ENCODE measurements around the gene SETD7. TPM values are rescaled to one million over a fixed set of nuclear protein-coding genes. Genes with fewer than 3 reads are reported as not detected.

Gene SETD7
- total RNA-seq, 5 donors from 2014 or later (not counting 1 experiment from before 2014, with no cell fraction given) = 6.5 to 17.5 (median 10.3) TPM

DNA sequence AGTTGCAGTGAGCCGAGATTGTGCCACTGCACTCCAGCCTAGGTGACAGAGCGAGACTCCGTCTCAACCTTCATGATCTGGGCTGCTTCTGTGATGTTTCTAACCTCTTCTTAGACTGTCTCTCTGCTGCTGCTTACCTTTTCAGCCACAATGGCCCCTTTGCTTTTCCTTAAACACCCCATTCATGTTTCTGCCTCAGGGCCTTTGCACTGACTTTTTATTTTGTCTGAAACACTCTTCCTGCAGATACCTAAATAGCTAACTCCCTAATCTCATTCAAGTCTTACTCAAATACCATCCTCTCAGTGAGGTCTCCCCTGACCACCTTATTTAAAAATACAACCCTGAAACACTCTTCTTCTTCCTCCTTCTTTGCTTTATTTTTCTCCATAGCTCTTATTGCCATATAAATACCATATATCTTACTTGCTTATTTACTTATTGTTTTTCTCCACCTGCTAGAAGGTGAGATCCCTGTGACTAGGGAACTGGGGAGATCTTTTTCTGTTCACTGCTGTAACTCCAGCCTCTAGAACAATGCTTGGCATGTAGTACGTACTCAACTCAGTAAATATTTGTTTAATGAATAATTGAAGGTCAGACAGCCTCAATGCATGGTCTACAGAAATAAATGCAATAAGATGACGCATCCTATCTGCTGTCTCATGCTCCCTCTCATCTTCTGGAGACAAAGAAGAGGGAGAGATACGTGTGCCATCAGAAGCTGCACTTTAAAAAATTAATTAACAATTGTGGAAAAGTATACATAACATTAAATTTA, 43.8 kb upstream of the SETD7 start:
- Histone ChIP-seq H3K27me3 (replicated peaks in 1 of 2; ENCODE audit: control insufficient read depth in 2 of 2, extremely low read depth in 1 of 2, insufficient read depth in 2 of 2, low read length in 1 of 2) (peaks cover 0 to 10% of the 10 kb centered on the region in 2 experiments), H3K27ac (ENCODE audit: low read length) (no peak overlapping the region), H3K9me3 (no peaks in the 10 kb centered on the region), H3K36me3 (ENCODE audit: control insufficient read depth in 2 of 2, extremely low read depth in 1 of 2, insufficient read depth in 1 of 2, low read length in 1 of 2) (no peaks in the 10 kb centered on the region), H3K4me3 (ENCODE audit: control insufficient read depth in 1 of 2, extremely low read depth in 1 of 2, low read length in 1 of 2) (no peak overlapping the region), H3K4me1 (ENCODE audit: control insufficient read depth in 1 of 2, extremely low read depth in 1 of 2, insufficient read depth in 2 of 2, low read length in 2 of 2) (no peaks in the 10 kb centered on the region)
- Mint-ChIP-seq H3K27ac (no peak overlapping the region), H3K4me1 (no peaks in the 10 kb centered on the region), H3K9me3 (no peaks in the 10 kb centered on the region), H3K27me3 (peaks cover 16% of the 10 kb centered on the region in 2 donors), H3K36me3 (no peaks in the 10 kb centered on the region), H3K4me3 (no peak overlapping the region)
- ChIA-PET CTCF (interaction anchor here in 1 of 2 donors (1.0 kb wide), 1 partner anchor 20 kb away, joined by 3 read pairs; no protein-coding TSS in a partner anchor), POLR2A (no interaction called here)
- 90% methylated on average over 3 of the region's 6 CpGs for WGBS (ENCODE audit: insufficient coverage)
- no peak for ATAC-seq (replicated peaks in 1 of 4)
- DNase-seq = no peak

GRCh38 chr4:139599076-139599475, 43.1 kb upstream of the SETD7 start:
- ATAC-seq (replicated peaks in 1 of 4) = no peak
- peaks cover 16 to 17% of the 10 kb centered on the region in 2 donors for H3K27me3 Mint-ChIP-seq
- H3K27ac Mint-ChIP-seq = no peak overlapping the region
- ChIA-PET POLR2A (no interaction called here), CTCF (no interaction called here)
- H3K4me1 Mint-ChIP-seq = no peaks in the 10 kb centered on the region
- Histone ChIP-seq H3K36me3 (ENCODE audit: control insufficient read depth in 2 of 2, extremely low read depth in 1 of 2, insufficient read depth in 1 of 2, low read length in 1 of 2) (no peaks in the 10 kb centered on the region), H3K4me3 (ENCODE audit: control insufficient read depth in 1 of 2, extremely low read depth in 1 of 2, low read length in 1 of 2) (no peak overlapping the region), H3K4me1 (ENCODE audit: control insufficient read depth in 1 of 2, extremely low read depth in 1 of 2, insufficient read depth in 2 of 2, low read length in 2 of 2) (no peaks in the 10 kb centered on the region), H3K27me3 (replicated peaks in 1 of 2; ENCODE audit: control insufficient read depth in 2 of 2, extremely low read depth in 1 of 2, insufficient read depth in 2 of 2, low read length in 1 of 2) (peaks cover 0 to 10% of the 10 kb centered on the region in 2 experiments), H3K27ac (ENCODE audit: low read length) (no peak overlapping the region), H3K9me3 (no peaks in the 10 kb centered on the region)
- no CpG with 5 or more reads among the region's 3 CpGs for WGBS (ENCODE audit: insufficient coverage)
- H3K36me3 Mint-ChIP-seq = no peaks in the 10 kb centered on the region
- H3K4me3 Mint-ChIP-seq = no peak overlapping the region
- H3K9me3 Mint-ChIP-seq = no peaks in the 10 kb centered on the region
- no peak for DNase-seq

- Histone ChIP-seq H3K27ac (ENCODE audit: low read length) (no peak overlapping the region), H3K36me3 (ENCODE audit: control insufficient read depth in 2 of 2, extremely low read depth in 1 of 2, insufficient read depth in 1 of 2, low read length in 1 of 2) (no peaks in the 10 kb centered on the region), H3K9me3 (no peaks in the 10 kb centered on the region), H3K4me3 (ENCODE audit: control insufficient read depth in 1 of 2, extremely low read depth in 1 of 2, low read length in 1 of 2) (no peak overlapping the region), H3K27me3 (replicated peaks in 1 of 2; ENCODE audit: control insufficient read depth in 2 of 2, extremely low read depth in 1 of 2, insufficient read depth in 2 of 2, low read length in 1 of 2) (peaks cover 0 to 10% of the 10 kb centered on the region in 2 experiments), H3K4me1 (ENCODE audit: control insufficient read depth in 1 of 2, extremely low read depth in 1 of 2, insufficient read depth in 2 of 2, low read length in 2 of 2) (no peaks in the 10 kb centered on the region)
- ChIA-PET POLR2A (interaction anchor here in 1 of 2 donors (0.6 kb wide), 1 partner anchor 542 kb away, joined by 3 read pairs; no protein-coding TSS in a partner anchor), CTCF (no interaction called here)
- DNase-seq = no peak
- Mint-ChIP-seq H3K27me3 (peaks cover 19 to 20% of the 10 kb centered on the region in 2 donors), H3K9me3 (no peaks in the 10 kb centered on the region), H3K36me3 (no peaks in the 10 kb centered on the region), H3K27ac (no peak overlapping the region), H3K4me3 (no peak overlapping the region), H3K4me1 (no peaks in the 10 kb centered on the region)
- no peak for ATAC-seq (replicated peaks in 1 of 4)
- WGBS (ENCODE audit: insufficient coverage) = 83% methylated on average over 1 of the region's 4 CpGs
Observed at GRCh38 chr4:139596684-139597279, 40.8 kb upstream of the SETD7 start.

DNA sequence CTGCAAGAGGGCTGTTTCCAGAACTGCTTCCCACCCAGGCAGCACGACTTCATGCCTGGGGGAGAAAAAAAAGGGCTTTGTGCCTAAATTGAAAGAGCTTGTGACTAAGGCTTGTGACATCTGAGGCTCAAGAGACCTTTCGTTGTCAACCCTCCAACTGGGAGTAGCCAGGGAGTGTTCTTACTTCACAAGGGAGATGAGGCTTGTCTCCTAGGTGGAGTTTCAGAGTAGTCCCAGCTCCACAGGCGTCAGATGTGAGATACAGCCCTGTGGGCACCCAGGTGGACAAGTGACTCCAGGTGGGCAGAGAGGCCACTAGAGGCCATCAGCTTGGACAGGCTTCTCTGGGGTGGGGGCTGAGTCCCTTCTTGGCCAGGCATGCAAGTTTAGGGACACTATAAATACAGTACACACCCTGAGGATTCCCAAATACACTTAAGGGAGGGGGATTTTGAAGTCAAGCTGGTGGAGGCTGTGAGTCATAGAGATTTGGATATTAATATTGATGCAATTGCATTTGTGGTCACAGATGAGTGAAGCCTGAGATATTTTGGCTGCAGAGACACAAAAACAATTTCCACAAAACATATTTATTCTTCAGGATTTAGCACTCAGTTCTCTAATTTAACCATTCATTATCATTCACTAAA, 40.1 kb upstream of the SETD7 start:
- no peaks in the 10 kb centered on the region for H3K36me3 Mint-ChIP-seq

DNA sequence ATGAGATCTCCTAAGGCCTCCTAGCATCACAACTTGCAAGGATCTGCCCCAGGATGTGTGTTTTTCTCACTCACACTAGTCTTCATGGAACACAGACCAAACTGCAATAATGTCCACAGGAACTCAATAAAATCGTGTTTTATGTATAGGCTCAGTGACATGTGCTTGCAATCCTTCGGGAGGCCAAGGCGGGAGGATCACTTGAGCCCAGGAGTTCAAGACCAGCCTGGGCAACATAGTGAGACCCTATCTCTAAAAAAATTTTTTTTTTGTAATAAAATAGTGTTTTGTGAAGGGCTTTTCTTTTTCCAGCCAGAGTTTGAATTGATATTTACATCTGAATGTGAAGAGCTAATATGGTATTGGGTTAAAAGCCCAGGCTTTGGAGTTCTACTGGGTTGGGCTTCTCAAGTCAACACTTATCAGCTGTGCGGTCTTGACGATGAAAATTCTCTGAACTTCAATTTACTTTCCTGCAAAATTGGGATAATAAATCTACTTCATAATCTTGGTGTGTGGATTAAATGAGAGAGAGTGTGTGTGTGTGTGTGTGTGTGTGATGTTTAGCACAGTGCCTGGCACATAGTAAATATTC, 38.7 kb upstream of the SETD7 start:
- Histone ChIP-seq H3K27me3 (replicated peaks in 1 of 2; ENCODE audit: control insufficient read depth in 2 of 2, extremely low read depth in 1 of 2, insufficient read depth in 2 of 2, low read length in 1 of 2) (peaks cover 0 to 10% of the 10 kb centered on the region in 2 experiments), H3K36me3 (ENCODE audit: control insufficient read depth in 2 of 2, extremely low read depth in 1 of 2, insufficient read depth in 1 of 2, low read length in 1 of 2) (no peaks in the 10 kb centered on the region), H3K4me1 (ENCODE audit: control insufficient read depth in 1 of 2, extremely low read depth in 1 of 2, insufficient read depth in 2 of 2, low read length in 2 of 2) (no peaks in the 10 kb centered on the region), H3K9me3 (no peaks in the 10 kb centered on the region), H3K4me3 (ENCODE audit: control insufficient read depth in 1 of 2, extremely low read depth in 1 of 2, low read length in 1 of 2) (no peak overlapping the region), H3K27ac (ENCODE audit: low read length) (no peak overlapping the region)
- Mint-ChIP-seq H3K4me1 (no peaks in the 10 kb centered on the region), H3K36me3 (no peaks in the 10 kb centered on the region), H3K27ac (no peak overlapping the region), H3K4me3 (no peak overlapping the region), H3K27me3 (peaks cover 17 to 19% of the 10 kb centered on the region in 2 donors), H3K9me3 (no peaks in the 10 kb centered on the region)
- DNase-seq = no peak
- POLR2A ChIA-PET = no interaction called here
- ATAC-seq (replicated peaks in 1 of 4) = no peak
- CTCF ChIA-PET = no interaction called here
- WGBS (ENCODE audit: insufficient coverage) = 69% methylated on average over 3 of the region's 5 CpGs

More for the DNA sequence above, 40.1 kb upstream of the SETD7 start:
- H3K27me3 ChIP-seq (replicated peaks in 1 of 2; ENCODE audit: control insufficient read depth in 2 of 2, extremely low read depth in 1 of 2, insufficient read depth in 2 of 2, low read length in 1 of 2) = peaks cover 0 to 10% of the 10 kb centered on the region in 2 experiments
- H3K4me1 ChIP-seq (ENCODE audit: control insufficient read depth in 1 of 2, extremely low read depth in 1 of 2, insufficient read depth in 2 of 2, low read length in 2 of 2) = no peaks in the 10 kb centered on the region
- H3K9me3 Mint-ChIP-seq = no peaks in the 10 kb centered on the region
- no peak overlapping the region for H3K27ac Mint-ChIP-seq
- WGBS (ENCODE audit: insufficient coverage) = 71% methylated on average over 2 of the region's 3 CpGs
- no peaks in the 10 kb centered on the region for H3K4me1 Mint-ChIP-seq
- ATAC-seq (replicated peaks in 1 of 4) (no peak), DNase-seq (no peak)
- no peaks in the 10 kb centered on the region for H3K9me3 ChIP-seq
- no peaks in the 10 kb centered on the region for H3K36me3 ChIP-seq (ENCODE audit: control insufficient read depth in 2 of 2, extremely low read depth in 1 of 2, insufficient read depth in 1 of 2, low read length in 1 of 2)
- CTCF ChIA-PET = interaction anchor here in 1 of 2 donors (0.8 kb wide), 1 partner anchor 415 kb away, joined by 3 read pairs; no protein-coding TSS in a partner anchor
- POLR2A ChIA-PET = no interaction called here
- H3K27ac ChIP-seq (ENCODE audit: low read length) = no peak overlapping the region
- H3K4me3 ChIP-seq (ENCODE audit: control insufficient read depth in 1 of 2, extremely low read depth in 1 of 2, low read length in 1 of 2) = no peak overlapping the region
- no peak overlapping the region for H3K4me3 Mint-ChIP-seq
- peaks cover 19 to 20% of the 10 kb centered on the region in 2 donors for H3K27me3 Mint-ChIP-seq

- H3K36me3 Mint-ChIP-seq = no peaks in the 10 kb centered on the region
- H3K4me1 Mint-ChIP-seq = no peaks in the 10 kb centered on the region
- Histone ChIP-seq H3K36me3 (ENCODE audit: control insufficient read depth in 2 of 2, extremely low read depth in 1 of 2, insufficient read depth in 1 of 2, low read length in 1 of 2) (no peaks in the 10 kb centered on the region), H3K4me3 (ENCODE audit: control insufficient read depth in 1 of 2, extremely low read depth in 1 of 2, low read length in 1 of 2) (no peak overlapping the region), H3K27me3 (replicated peaks in 1 of 2; ENCODE audit: control insufficient read depth in 2 of 2, extremely low read depth in 1 of 2, insufficient read depth in 2 of 2, low read length in 1 of 2) (peaks cover 0 to 5% of the 10 kb centered on the region in 2 experiments), H3K4me1 (ENCODE audit: control insufficient read depth in 1 of 2, extremely low read depth in 1 of 2, insufficient read depth in 2 of 2, low read length in 2 of 2) (no peaks in the 10 kb centered on the region), H3K9me3 (no peaks in the 10 kb centered on the region), H3K27ac (ENCODE audit: low read length) (no peak overlapping the region)
- H3K4me3 Mint-ChIP-seq = no peak overlapping the region
- ChIA-PET CTCF (interaction anchor here in 1 of 2 donors (1.2 kb wide), 1 partner anchor 10 kb away, joined by 3 read pairs; no protein-coding TSS in a partner anchor), POLR2A (no interaction called here)
- H3K27me3 Mint-ChIP-seq = peaks cover 11 to 14% of the 10 kb centered on the region in 2 donors
- WGBS (ENCODE audit: insufficient coverage) = 85% methylated on average over 3 of the region's 4 CpGs
- ATAC-seq (replicated peaks in 1 of 4) (no peak), DNase-seq (no peak)
- no peak overlapping the region for H3K27ac Mint-ChIP-seq
- peaks cover 0 to 5% (median 0%) of the 10 kb centered on the region in 3 donors for H3K9me3 Mint-ChIP-seq
Observed at GRCh38 chr4:139593091-139593564, 37.1 kb upstream of the SETD7 start.
